ENCODE data around the gene SDC4. TPM values are rescaled to one million over a fixed set of nuclear protein-coding genes. Genes with fewer than 3 reads are reported as not detected.

The SDC4 gene
- total RNA-seq, 4 donors from 2014 or later, result 60.7 to 140 (median 94.3) TPM

DNA sequence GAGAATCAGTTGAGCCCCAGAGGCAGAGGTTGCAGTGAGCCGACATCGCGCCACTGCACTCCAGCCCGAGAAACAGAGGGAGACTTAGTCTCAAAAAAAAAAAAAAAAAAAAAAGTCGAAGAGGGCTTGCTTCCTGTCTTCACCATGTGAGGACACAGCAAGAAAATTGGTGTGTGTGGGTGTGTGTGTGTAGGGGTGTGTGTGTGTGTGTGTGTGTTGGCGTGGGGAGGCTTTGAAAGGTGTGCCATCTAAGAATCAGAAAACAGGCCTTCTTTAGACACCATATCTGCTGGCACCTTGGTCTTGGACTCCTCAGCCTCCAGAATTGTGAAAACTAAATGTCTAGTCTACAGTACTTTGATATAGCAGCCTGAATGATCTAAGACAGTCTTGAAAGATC, 48.4 kb downstream of the SDC4 start:
- no peaks in the 10 kb centered on the region for H3K4me1 ChIP-seq
- in situ Hi-C loops (cut with MboI; ENCODE audit: low pct_ligation_motif_present in 1 of 4, low pct_unique_long_range_greater_than_20kb in 1 of 4, low sequenced_read_pairs in 3 of 4), result loop anchor here in 2 of 4 donors (25.0 kb wide), 5 partner anchors 138 to 463 kb away; partner anchors contain the start of genes KCNS1 (in 1 of the 2), WFDC12 (in 1 of the 2) and WFDC5 (in 1 of the 2)
- TF ChIP-seq, protein P1, sequence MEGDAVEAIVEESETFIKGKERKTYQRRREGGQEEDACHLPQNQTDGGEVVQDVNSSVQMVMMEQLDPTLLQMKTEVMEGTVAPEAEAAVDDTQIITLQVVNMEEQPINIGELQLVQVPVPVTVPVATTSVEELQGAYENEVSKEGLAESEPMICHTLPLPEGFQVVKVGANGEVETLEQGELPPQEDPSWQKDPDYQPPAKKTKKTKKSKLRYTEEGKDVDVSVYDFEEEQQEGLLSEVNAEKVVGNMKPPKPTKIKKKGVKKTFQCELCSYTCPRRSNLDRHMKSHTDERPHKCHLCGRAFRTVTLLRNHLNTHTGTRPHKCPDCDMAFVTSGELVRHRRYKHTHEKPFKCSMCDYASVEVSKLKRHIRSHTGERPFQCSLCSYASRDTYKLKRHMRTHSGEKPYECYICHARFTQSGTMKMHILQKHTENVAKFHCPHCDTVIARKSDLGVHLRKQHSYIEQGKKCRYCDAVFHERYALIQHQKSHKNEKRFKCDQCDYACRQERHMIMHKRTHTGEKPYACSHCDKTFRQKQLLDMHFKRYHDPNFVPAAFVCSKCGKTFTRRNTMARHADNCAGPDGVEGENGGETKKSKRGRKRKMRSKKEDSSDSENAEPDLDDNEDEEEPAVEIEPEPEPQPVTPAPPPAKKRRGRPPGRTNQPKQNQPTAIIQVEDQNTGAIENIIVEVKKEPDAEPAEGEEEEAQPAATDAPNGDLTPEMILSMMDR (IDR thresholded peaks at IDR 0.05), result no peak
- no peak for TF ChIP-seq POLR2AphosphoS5 (IDR thresholded peaks at IDR 0.05)
- TF ChIP-seq EP300 (IDR thresholded peaks at IDR 0.05; ENCODE audit: low read depth), result no peak
- TF ChIP-seq POLR2A (IDR thresholded peaks at IDR 0.05), result no peak
- no peak overlapping the region for H3K4me3 ChIP-seq
- H3K36me3 ChIP-seq, result no peaks in the 10 kb centered on the region
- intact Hi-C loops (cut with DNase I; ENCODE audit: low total_unique reads), result loop anchor here (10.0 kb wide), 1 partner anchor 245 kb away; no protein-coding TSS in a partner anchor
- 84% methylated on average over 6 of the region's 6 CpGs; no CpG with 5 or more reads in 1 of the 2 donors for WGBS, 2 donors (ENCODE audit: low coverage in 1 of 2)
- no peaks in the 10 kb centered on the region for H3K9me3 ChIP-seq
- peaks cover 21% of the 10 kb centered on the region for H3K27me3 ChIP-seq
- H3K27ac ChIP-seq, result no peak overlapping the region
- no peak for DNase-seq

DNA sequence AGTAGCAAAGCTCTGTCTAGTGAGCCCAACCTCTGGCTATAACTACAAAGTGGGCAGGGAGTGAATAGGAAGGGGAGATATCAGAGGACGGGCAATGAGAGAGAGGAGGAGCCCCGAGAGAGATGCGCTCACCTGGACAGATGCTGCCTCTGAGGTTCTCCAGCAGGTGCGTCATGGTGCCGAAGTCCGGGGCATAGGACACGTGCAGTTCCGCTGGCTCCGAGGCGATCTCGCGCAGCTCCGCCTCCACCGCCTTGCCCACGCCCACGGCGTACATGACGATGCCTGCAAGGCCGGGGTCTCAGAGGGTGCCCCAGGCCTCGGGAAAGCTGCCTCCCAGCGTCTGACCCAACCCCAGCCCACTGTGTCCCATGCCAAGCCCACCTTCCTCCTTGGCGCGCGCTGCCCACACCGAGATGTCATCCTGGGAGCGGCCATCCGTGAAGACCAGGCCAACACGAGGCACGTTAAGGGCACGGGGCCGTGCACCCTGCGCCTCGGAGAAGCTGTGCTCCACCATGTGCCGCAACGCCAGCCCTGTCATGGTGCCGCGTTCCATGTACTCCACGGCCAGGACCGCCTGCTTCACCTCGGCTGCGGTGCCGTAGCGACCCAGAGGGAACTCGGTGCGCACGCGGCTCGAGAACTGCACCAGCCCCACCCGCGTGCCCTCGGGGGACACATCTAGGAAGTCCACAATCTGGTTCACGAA, 50.3 kb downstream of the SDC4 start:
- H3K27me3 ChIP-seq, result peaks cover 19% of the 10 kb centered on the region
- no peak overlapping the region for H3K4me3 ChIP-seq
- in situ Hi-C loops (cut with MboI; ENCODE audit: low pct_ligation_motif_present in 1 of 4, low pct_unique_long_range_greater_than_20kb in 1 of 4, low sequenced_read_pairs in 3 of 4) (loop anchor here in 2 of 4 donors (25.0 kb wide), 3 partner anchors 186 to 286 kb away; partner anchors contain the start of genes KCNS1 (in 1 of the 2), WFDC12 (in 1 of the 2) and WFDC5 (in 1 of the 2)), intact Hi-C loops (cut with DNase I; ENCODE audit: low total_unique reads) (loop anchor here (10.0 kb wide), 1 partner anchor 243 kb away; no protein-coding TSS in a partner anchor)
- H3K27ac ChIP-seq, result no peak overlapping the region
- WGBS, 2 donors (ENCODE audit: low coverage in 1 of 2), result 85 to 94% methylated on average over 3 to 19 of the region's 52 CpGs
- DNase-seq, result no peak
- no peaks in the 10 kb centered on the region for H3K36me3 ChIP-seq
- TF ChIP-seq POLR2AphosphoS5 (IDR thresholded peaks at IDR 0.05) (no peak), POLR2A (IDR thresholded peaks at IDR 0.05) (no peak), EP300 (IDR thresholded peaks at IDR 0.05; ENCODE audit: low read depth) (no peak)
- TF ChIP-seq, protein P1 (IDR thresholded peaks at IDR 0.05), result no peak
- no peaks in the 10 kb centered on the region for H3K9me3 ChIP-seq
- H3K4me1 ChIP-seq, result peaks cover 0 to 11% (median 8%) of the 10 kb centered on the region in 4 donors

DNA sequence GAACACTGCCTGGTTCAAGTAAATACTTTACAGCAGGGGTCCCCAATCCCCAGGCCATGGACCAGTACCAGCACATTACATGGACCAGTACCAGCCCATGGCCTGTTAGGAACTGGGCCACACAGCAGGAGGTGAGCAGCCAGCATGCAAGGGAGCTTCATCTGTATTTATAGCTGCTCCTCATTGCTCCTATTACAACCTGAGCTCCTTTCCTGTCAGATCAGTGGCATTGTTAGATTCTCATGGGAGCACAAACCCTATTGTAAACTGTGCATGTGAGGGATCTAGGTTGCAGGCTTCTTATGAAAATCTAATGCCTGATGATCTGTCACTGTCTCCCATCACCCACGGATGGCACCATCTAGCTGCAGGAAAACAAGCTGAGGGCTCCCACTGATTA, 53.6 kb downstream of the SDC4 start:
- WGBS, 2 donors (ENCODE audit: low coverage in 1 of 2), result 80 to 91% methylated on average over 1 of the region's 1 CpG
- in situ Hi-C loops (cut with MboI; ENCODE audit: low pct_ligation_motif_present in 1 of 4, low pct_unique_long_range_greater_than_20kb in 1 of 4, low sequenced_read_pairs in 3 of 4), result loop anchor here in 2 of 4 donors (25.0 kb wide), 3 partner anchors 182 to 282 kb away; partner anchors contain the start of genes KCNS1 (in 1 of the 2), WFDC12 (in 1 of the 2) and WFDC5 (in 1 of the 2)
- peaks cover 0 to 18% (median 10%) of the 10 kb centered on the region in 4 donors for H3K4me1 ChIP-seq
- DNase-seq, result no peak
- H3K4me3 ChIP-seq, result no peak overlapping the region
- TF ChIP-seq POLR2A (IDR thresholded peaks at IDR 0.05) (no peak), POLR2AphosphoS5 (IDR thresholded peaks at IDR 0.05) (no peak), EP300 (IDR thresholded peaks at IDR 0.05; ENCODE audit: low read depth) (no peak)
- TF ChIP-seq, protein P1 (IDR thresholded peaks at IDR 0.05), result no peak
- intact Hi-C loops (cut with DNase I; ENCODE audit: low total_unique reads), result loop anchor here (10.0 kb wide), 1 partner anchor 240 kb away; no protein-coding TSS in a partner anchor
- H3K27me3 ChIP-seq, result peaks cover 21% of the 10 kb centered on the region
- H3K27ac ChIP-seq, result no peak overlapping the region
- no peaks in the 10 kb centered on the region for H3K36me3 ChIP-seq
- no peaks in the 10 kb centered on the region for H3K9me3 ChIP-seq

DNA sequence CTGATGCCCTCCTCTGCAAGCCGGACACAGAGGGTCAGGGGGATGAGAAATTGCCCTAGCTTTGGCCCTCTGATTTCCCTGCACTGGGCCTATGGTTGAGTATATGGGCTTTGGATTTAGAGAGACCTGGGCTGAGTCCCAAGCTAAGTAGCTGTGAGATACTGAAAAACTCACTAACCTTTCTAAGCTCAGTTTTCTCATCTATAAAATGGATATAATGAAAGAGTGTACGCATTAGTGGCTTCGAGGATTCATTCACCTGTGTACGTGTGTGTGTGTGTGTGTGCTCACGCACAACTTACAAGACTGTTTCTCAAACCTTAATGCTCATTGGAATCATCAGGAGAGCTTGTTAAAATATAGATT, 54.2 kb downstream of the SDC4 start:
- H3K4me1 ChIP-seq, result peaks cover 0 to 18% (median 10%) of the 10 kb centered on the region in 4 donors
- intact Hi-C loops (cut with DNase I; ENCODE audit: low total_unique reads), result loop anchor here (10.0 kb wide), 1 partner anchor 239 kb away; no protein-coding TSS in a partner anchor
- TF ChIP-seq, protein P1 (IDR thresholded peaks at IDR 0.05), result peak in 1 of 5 experiments; percentile 24
- TF ChIP-seq EP300 (IDR thresholded peaks at IDR 0.05; ENCODE audit: low read depth), result no peak
- no peak overlapping the region for H3K27ac ChIP-seq
- no peaks in the 10 kb centered on the region for H3K36me3 ChIP-seq
- DNase-seq, result no peak
- H3K9me3 ChIP-seq, result no peaks in the 10 kb centered on the region
- in situ Hi-C loops (cut with MboI; ENCODE audit: low pct_ligation_motif_present in 1 of 4, low pct_unique_long_range_greater_than_20kb in 1 of 4, low sequenced_read_pairs in 3 of 4), result loop anchor here in 2 of 4 donors (25.0 kb wide), 3 partner anchors 182 to 282 kb away; partner anchors contain the start of genes KCNS1 (in 1 of the 2), WFDC12 (in 1 of the 2) and WFDC5 (in 1 of the 2)
- H3K4me3 ChIP-seq, result peak overlapping the region in 2 of 4 donors; percentile 56 to 60
- WGBS, 2 donors (ENCODE audit: low coverage in 1 of 2), result 55 to 67% methylated on average over 4 to 5 of the region's 5 CpGs
- H3K27me3 ChIP-seq, result peaks cover 21% of the 10 kb centered on the region
